ENCODE results near the gene BOD1L1. TPM values are rescaled to one million over a fixed set of nuclear protein-coding genes. Genes with fewer than 3 reads are reported as not detected.

BOD1L1 gene
- total and polyA plus RNA-seq, 8 donors, result 6.5 to 18.4 (median 10.7) TPM

DNA sequence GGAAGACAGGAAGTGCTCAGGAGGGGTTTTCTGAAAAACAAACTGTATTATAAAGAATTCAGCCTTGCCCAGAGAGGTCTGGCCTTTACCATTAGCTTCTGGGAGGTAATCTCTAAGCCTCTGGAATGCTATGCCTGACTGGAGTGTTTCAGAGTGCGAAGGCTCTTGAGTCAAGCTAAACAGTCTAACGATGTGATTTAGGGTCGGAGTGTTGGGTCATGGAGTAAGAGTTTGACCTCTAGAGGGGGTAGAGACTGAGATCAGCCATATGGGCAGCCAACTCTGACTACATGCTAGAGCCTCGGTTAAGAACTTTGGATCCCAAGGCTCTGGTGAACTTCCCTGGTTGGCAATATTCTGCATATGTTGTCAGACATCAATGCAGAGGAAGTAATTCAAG lies 15.0 kb downstream of the BOD1L1 start:
- DNase-seq, result no peak
- 84 to 90% methylated on average over 4 of the region's 4 CpGs for WGBS, 2 donors

DNA sequence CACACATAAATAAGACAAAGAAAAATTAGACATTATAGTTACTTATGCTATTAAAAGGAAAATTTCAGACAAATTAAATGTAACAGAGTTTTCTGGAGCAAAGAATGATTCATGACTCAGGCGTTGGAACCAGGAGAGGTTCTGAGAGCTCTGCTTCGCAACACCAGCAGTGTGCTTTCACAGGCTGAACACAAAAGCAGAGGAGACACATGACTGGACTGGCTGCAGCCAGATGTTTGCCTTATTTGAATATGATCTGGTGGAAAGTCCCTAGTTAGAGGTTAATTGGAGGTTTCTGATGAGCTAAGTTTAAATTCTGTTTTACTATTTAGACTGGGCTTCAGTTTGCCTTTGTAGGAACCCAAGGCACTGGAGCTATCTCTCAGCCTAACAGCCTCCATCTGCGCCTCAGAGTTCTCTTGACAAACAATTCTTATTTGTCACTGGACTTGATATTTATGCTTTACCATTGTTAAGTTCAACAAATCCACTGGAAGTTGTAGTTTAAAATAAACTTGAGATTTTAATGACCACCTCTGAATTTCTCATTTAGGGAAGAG lies 16.2 kb downstream of the BOD1L1 start:
- 88 to 93% methylated on average over 3 of the region's 3 CpGs for WGBS, 2 donors
- peak in 1 of 4 donors; percentile 50 for ATAC-seq
- FAIRE-seq, result peak; percentile 41
- no peak for TF ChIP-seq CTCF (IDR thresholded peaks at IDR 0.05)
- Histone ChIP-seq H3K27me3 (no peaks in the 10 kb centered on the region), H3K4me3 (no peak overlapping the region), H3K27ac (no peak overlapping the region), H3K9me3 (no peaks in the 10 kb centered on the region), H3K4me1 (no peaks in the 10 kb centered on the region), H3K36me3 (peaks cover 7 to 79% (median 18%) of the 10 kb centered on the region in 3 donors)
- intact Hi-C loops (cut with DNase I), result no loop called here
- DNase-seq, result no peak

More for the DNA sequence above, 15.0 kb downstream of the BOD1L1 start:
- Histone ChIP-seq H3K27me3 (no peaks in the 10 kb centered on the region), H3K9me3 (no peaks in the 10 kb centered on the region), H3K27ac (no peak overlapping the region), H3K4me1 (no peaks in the 10 kb centered on the region), H3K36me3 (peaks cover 7 to 70% (median 14%) of the 10 kb centered on the region in 3 donors), H3K4me3 (no peak overlapping the region)
- no peak for TF ChIP-seq CTCF (IDR thresholded peaks at IDR 0.05)
- intact Hi-C loops (cut with DNase I), result no loop called here
- FAIRE-seq (no peak), ATAC-seq (no peak)

GRCh38 chr4:13605330-13605729 lies 22.2 kb downstream of the BOD1L1 start:
- no peak for ATAC-seq
- Histone ChIP-seq H3K36me3 (peaks cover 0 to 80% (median 18%) of the 10 kb centered on the region in 3 donors), H3K4me1 (no peaks in the 10 kb centered on the region), H3K4me3 (no peak overlapping the region), H3K27ac (no peak overlapping the region), H3K9me3 (no peaks in the 10 kb centered on the region), H3K27me3 (no peaks in the 10 kb centered on the region)
- no peak for FAIRE-seq
- intact Hi-C loops (cut with DNase I), result no loop called here
- no peak for DNase-seq
- WGBS, 2 donors, result 79 to 93% methylated on average over 1 of the region's 1 CpG
- TF ChIP-seq CTCF (IDR thresholded peaks at IDR 0.05), result no peak

DNA sequence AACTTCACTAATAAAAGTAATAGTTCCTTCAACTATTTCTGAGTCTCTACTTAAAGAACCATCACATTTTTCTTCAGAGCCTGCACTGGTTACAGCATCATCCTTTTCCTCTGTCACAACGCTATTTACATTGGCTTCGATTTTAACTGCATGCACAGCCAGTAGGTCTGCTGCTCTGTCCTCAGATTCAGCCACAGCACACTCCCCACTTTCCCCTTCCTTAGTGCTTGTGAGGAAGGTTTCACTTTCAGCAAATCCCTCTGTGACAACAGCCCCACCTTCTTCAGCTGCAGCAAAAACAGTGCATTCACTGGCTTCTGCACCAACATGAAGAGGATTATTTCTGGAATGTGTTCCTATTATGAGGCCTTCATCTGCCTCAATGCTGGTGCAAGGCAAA lies 25.7 kb downstream of the BOD1L1 start:
- Histone ChIP-seq H3K27ac (no peak overlapping the region), H3K9me3 (no peaks in the 10 kb centered on the region), H3K27me3 (no peaks in the 10 kb centered on the region), H3K36me3 (peaks cover 0 to 64% (median 8%) of the 10 kb centered on the region in 3 donors), H3K4me3 (no peak overlapping the region), H3K4me1 (no peaks in the 10 kb centered on the region)
- DNase-seq, result no peak
- intact Hi-C loops (cut with DNase I), result no loop called here
- FAIRE-seq, result no peak
- WGBS, 2 donors, result 92 to 98% methylated on average over 2 of the region's 2 CpGs
- ATAC-seq, result no peak
- TF ChIP-seq CTCF (IDR thresholded peaks at IDR 0.05), result no peak

DNA sequence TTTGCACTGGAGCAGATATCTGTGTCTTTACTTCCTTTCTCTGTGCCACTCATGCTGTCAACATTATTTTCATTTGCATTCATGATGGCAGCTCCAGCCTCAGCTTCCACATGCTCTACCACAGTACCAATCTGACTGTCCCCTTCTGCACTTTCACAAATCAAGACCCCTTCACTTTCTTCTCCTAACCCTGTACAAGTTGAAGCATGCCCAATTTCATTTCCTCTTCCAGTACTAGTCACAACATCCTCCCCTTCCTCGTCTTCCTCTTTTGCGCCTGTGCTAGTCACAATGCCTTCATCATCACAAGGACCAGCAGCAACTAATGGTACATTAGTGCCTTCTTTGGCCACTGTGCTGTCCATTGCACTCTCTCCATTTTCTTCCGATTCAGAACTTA lies 26.5 kb downstream of the BOD1L1 start:
- no peak for TF ChIP-seq CTCF (IDR thresholded peaks at IDR 0.05)
- intact Hi-C loops (cut with DNase I), result no loop called here

More for the DNA sequence above, 26.5 kb downstream of the BOD1L1 start:
- DNase-seq (no peak), ATAC-seq (peak in 2 of 4 donors; percentile 45 to 56), FAIRE-seq (no peak)
- Histone ChIP-seq H3K4me1 (no peaks in the 10 kb centered on the region), H3K27ac (no peak overlapping the region), H3K27me3 (no peaks in the 10 kb centered on the region), H3K4me3 (no peak overlapping the region), H3K36me3 (peaks cover 0 to 64% (median 8%) of the 10 kb centered on the region in 3 donors), H3K9me3 (no peaks in the 10 kb centered on the region)
- 91 to 93% methylated on average over 3 of the region's 3 CpGs for WGBS, 2 donors

Data from pancreas (tissue), 10 donors.